ENCODE data around the gene PHLDB1.
A peak's percentile ranks its signal among the peaks of the same experiment; 100 is the strongest.

Gene PHLDB1

GRCh38 chr11:118622376-118623268 lies 15.2 kb downstream of the PHLDB1 start:
- DNase-seq: peak in 8 of 14 donors; percentile 31 to 84 (median 46)

- peak in 1 of 14 donors; percentile 49 for DNase-seq
These were observed 15.8 kb downstream of the PHLDB1 start for GRCh38 chr11:118623269-118623655.

- peak in 6 of 14 donors; percentile 21 to 81 (median 37) for DNase-seq
These were observed 17.7 kb downstream of the PHLDB1 start for GRCh38 chr11:118625036-118625690.

GRCh38 chr11:118625976-118626375 lies 18.6 kb downstream of the PHLDB1 start:
- peak in 2 of 14 donors; percentile 9 to 27 for DNase-seq

GRCh38 chr11:118627566-118627965 lies 20.2 kb downstream of the PHLDB1 start:
- DNase-seq: peak in 1 of 14 donors; percentile 56

GRCh38 chr11:118628031-118628430 lies 20.6 kb downstream of the PHLDB1 start:
- no peak for DNase-seq

GRCh38 chr11:118628432-118628831 lies 21.0 kb downstream of the PHLDB1 start:
- DNase-seq: peak in 7 of 14 donors; percentile 27 to 95 (median 37)

GRCh38 chr11:118628861-118629549 lies 21.6 kb downstream of the PHLDB1 start:
- no peak for DNase-seq

- DNase-seq: no peak
These were observed 22.6 kb downstream of the PHLDB1 start for GRCh38 chr11:118629761-118630661.

- DNase-seq: no peak
These were observed 23.9 kb downstream of the PHLDB1 start for GRCh38 chr11:118631142-118631909.

- no peak for DNase-seq
These were observed 25.3 kb downstream of the PHLDB1 start for GRCh38 chr11:118632577-118633318.

- no peak for DNase-seq
These were observed 25.9 kb downstream of the PHLDB1 start for GRCh38 chr11:118633319-118633690.

GRCh38 chr11:118633979-118634378 lies 26.6 kb downstream of the PHLDB1 start:
- peak in 1 of 14 donors; percentile 26 for DNase-seq

GRCh38 chr11:118634431-118635236 lies 27.2 kb downstream of the PHLDB1 start:
- DNase-seq: peak in 9 of 14 donors; percentile 25 to 80 (median 49)

- DNase-seq: peak in 6 of 14 donors; percentile 29 to 58 (median 48)
These were observed 27.8 kb downstream of the PHLDB1 start for GRCh38 chr11:118635237-118635591.

GRCh38 chr11:118635642-118636041 lies 28.2 kb downstream of the PHLDB1 start:
- peak in 1 of 14 donors; percentile 11 for DNase-seq

GRCh38 chr11:118636569-118637290 lies 29.3 kb downstream of the PHLDB1 start:
- DNase-seq: no peak

GRCh38 chr11:118638726-118639125 lies 31.3 kb downstream of the PHLDB1 start:
- DNase-seq: no peak

- no peak for DNase-seq
These were observed 32.5 kb downstream of the PHLDB1 start for GRCh38 chr11:118639899-118640298.

Measured in C1 segment of cervical spinal cord (tissue), 14 donors.